ENCODE measurements around the gene CDH11. TPM values are rescaled to one million over a fixed set of nuclear protein-coding genes. Genes with fewer than 3 reads are reported as not detected.

The CDH11 gene
- polyA plus RNA-seq, 1 donor from 2014 or later: 22.9 TPM

DNA sequence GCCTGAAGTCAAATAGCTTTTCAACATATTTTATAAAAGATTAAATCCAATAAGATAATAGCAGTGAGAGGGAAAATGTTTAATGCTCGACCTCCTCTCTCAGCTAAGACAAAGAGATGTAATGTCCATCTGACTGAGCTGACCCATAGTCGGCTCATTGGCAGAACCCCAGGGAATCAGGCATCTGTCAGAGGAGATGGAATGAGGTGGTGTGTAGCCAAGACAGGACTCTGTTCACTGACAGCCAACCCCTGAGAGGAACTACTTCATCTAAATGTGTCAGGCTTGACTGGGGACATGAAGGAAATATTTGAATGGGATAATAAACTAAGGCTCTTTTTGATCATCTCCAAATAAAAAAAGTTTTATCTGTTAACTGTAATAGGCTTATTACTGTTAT is 188.0 kb downstream of the CDH11 start:
- H3K4me2 ChIP-seq (ENCODE audit: low read length): no peak overlapping the region
- no peaks in the 10 kb centered on the region for H3K27me3 ChIP-seq (ENCODE audit: insufficient read depth, low read depth, low read length)
- H3K4me3 ChIP-seq (ENCODE audit: low read length): no peak overlapping the region
- no peaks in the 10 kb centered on the region for H3K79me2 ChIP-seq (replicated peaks; ENCODE audit: insufficient read depth, low read length)
- H2AFZ ChIP-seq (ENCODE audit: low read depth, low read length): no peak overlapping the region
- no peak overlapping the region for H3K27ac ChIP-seq (ENCODE audit: low read length)
- no peaks in the 10 kb centered on the region for H3K9me3 ChIP-seq (ENCODE audit: low read length)
- no peaks in the 10 kb centered on the region for H4K20me1 ChIP-seq (ENCODE audit: insufficient read depth)
- H3K36me3 ChIP-seq (ENCODE audit: insufficient read depth, low read length): no peaks in the 10 kb centered on the region
- no peak overlapping the region for H3K9ac ChIP-seq (ENCODE audit: low read length)
- H3K9me2 ChIP-seq (ENCODE audit: insufficient read depth, low read length): no peaks in the 10 kb centered on the region
- TF ChIP-seq RAD21 (conservative IDR thresholded peaks at IDR 0.05) (no peak), POLR2AphosphoS5 (IDR thresholded peaks at IDR 0.05) (no peak), EZH2 (IDR thresholded peaks at IDR 0.05; ENCODE audit: borderline replicate concordance, insufficient read depth, low read length, poor library complexity, severe bottlenecking) (no peak), TAF1 (IDR thresholded peaks at IDR 0.05; ENCODE audit: low read depth) (no peak), MXI1 (conservative IDR thresholded peaks at IDR 0.05; ENCODE audit: poor library complexity, severe bottlenecking) (no peak), SMC3 (conservative IDR thresholded peaks at IDR 0.05; ENCODE audit: poor library complexity) (no peak), EP300 (conservative IDR thresholded peaks at IDR 0.05; ENCODE audit: poor library complexity, severe bottlenecking) (no peak)
- TF ChIP-seq, protein P1, sequence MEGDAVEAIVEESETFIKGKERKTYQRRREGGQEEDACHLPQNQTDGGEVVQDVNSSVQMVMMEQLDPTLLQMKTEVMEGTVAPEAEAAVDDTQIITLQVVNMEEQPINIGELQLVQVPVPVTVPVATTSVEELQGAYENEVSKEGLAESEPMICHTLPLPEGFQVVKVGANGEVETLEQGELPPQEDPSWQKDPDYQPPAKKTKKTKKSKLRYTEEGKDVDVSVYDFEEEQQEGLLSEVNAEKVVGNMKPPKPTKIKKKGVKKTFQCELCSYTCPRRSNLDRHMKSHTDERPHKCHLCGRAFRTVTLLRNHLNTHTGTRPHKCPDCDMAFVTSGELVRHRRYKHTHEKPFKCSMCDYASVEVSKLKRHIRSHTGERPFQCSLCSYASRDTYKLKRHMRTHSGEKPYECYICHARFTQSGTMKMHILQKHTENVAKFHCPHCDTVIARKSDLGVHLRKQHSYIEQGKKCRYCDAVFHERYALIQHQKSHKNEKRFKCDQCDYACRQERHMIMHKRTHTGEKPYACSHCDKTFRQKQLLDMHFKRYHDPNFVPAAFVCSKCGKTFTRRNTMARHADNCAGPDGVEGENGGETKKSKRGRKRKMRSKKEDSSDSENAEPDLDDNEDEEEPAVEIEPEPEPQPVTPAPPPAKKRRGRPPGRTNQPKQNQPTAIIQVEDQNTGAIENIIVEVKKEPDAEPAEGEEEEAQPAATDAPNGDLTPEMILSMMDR (IDR thresholded peaks at IDR 0.05; ENCODE audit: poor library complexity, severe bottlenecking): no peak
- TF ChIP-seq, protein P2, sequence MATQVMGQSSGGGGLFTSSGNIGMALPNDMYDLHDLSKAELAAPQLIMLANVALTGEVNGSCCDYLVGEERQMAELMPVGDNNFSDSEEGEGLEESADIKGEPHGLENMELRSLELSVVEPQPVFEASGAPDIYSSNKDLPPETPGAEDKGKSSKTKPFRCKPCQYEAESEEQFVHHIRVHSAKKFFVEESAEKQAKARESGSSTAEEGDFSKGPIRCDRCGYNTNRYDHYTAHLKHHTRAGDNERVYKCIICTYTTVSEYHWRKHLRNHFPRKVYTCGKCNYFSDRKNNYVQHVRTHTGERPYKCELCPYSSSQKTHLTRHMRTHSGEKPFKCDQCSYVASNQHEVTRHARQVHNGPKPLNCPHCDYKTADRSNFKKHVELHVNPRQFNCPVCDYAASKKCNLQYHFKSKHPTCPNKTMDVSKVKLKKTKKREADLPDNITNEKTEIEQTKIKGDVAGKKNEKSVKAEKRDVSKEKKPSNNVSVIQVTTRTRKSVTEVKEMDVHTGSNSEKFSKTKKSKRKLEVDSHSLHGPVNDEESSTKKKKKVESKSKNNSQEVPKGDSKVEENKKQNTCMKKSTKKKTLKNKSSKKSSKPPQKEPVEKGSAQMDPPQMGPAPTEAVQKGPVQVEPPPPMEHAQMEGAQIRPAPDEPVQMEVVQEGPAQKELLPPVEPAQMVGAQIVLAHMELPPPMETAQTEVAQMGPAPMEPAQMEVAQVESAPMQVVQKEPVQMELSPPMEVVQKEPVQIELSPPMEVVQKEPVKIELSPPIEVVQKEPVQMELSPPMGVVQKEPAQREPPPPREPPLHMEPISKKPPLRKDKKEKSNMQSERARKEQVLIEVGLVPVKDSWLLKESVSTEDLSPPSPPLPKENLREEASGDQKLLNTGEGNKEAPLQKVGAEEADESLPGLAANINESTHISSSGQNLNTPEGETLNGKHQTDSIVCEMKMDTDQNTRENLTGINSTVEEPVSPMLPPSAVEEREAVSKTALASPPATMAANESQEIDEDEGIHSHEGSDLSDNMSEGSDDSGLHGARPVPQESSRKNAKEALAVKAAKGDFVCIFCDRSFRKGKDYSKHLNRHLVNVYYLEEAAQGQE (IDR thresholded peaks at IDR 0.05; ENCODE audit: borderline replicate concordance): no peak
- no peaks in the 10 kb centered on the region for H3F3A ChIP-seq (ENCODE audit: insufficient read depth, low read length, poor library complexity, severe bottlenecking)

DNA sequence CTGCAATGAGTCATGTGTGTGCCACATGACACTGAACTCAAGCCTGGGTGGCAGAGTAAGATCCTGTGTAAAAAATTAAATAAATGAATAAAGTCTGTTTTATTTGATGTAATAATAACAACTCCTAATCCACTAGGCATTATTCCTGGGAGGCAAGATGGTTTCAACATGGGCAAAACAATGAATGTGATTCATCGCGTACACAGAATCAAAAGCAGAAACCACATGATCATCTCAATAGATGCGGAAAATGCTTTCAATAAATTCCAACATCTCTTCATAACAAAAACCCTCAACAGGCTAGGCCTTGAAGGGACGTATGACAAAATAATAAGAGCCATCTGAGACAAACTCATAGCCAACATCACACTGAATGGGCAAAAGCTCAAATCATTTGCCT is 195.4 kb downstream of the CDH11 start:
- H3K27me3 ChIP-seq (ENCODE audit: insufficient read depth, low read depth, low read length): no peaks in the 10 kb centered on the region
- no peaks in the 10 kb centered on the region for H3K36me3 ChIP-seq (ENCODE audit: insufficient read depth, low read length)
- H3K4me3 ChIP-seq (ENCODE audit: low read length): no peak overlapping the region
- no peaks in the 10 kb centered on the region for H3K79me2 ChIP-seq (replicated peaks; ENCODE audit: insufficient read depth, low read length)
- TF ChIP-seq MXI1 (conservative IDR thresholded peaks at IDR 0.05; ENCODE audit: poor library complexity, severe bottlenecking) (no peak), EP300 (conservative IDR thresholded peaks at IDR 0.05; ENCODE audit: poor library complexity, severe bottlenecking) (no peak), TAF1 (IDR thresholded peaks at IDR 0.05; ENCODE audit: low read depth) (no peak), RAD21 (conservative IDR thresholded peaks at IDR 0.05) (no peak), EZH2 (IDR thresholded peaks at IDR 0.05; ENCODE audit: borderline replicate concordance, insufficient read depth, low read length, poor library complexity, severe bottlenecking) (no peak), SMC3 (conservative IDR thresholded peaks at IDR 0.05; ENCODE audit: poor library complexity) (no peak), POLR2AphosphoS5 (IDR thresholded peaks at IDR 0.05) (no peak)
- TF ChIP-seq, protein P1 (IDR thresholded peaks at IDR 0.05; ENCODE audit: poor library complexity, severe bottlenecking): no peak
- TF ChIP-seq, protein P2 (IDR thresholded peaks at IDR 0.05; ENCODE audit: borderline replicate concordance): no peak
- H3K27ac ChIP-seq (ENCODE audit: low read length): no peak overlapping the region
- H3K9me2 ChIP-seq (ENCODE audit: insufficient read depth, low read length): no peaks in the 10 kb centered on the region
- H3F3A ChIP-seq (ENCODE audit: insufficient read depth, low read length, poor library complexity, severe bottlenecking): no peaks in the 10 kb centered on the region
- no peak overlapping the region for H3K4me2 ChIP-seq (ENCODE audit: low read length)
- H4K20me1 ChIP-seq (ENCODE audit: insufficient read depth): no peaks in the 10 kb centered on the region
- peaks cover 12% of the 10 kb centered on the region for H3K9me3 ChIP-seq (ENCODE audit: low read length)
- no peak overlapping the region for H3K9ac ChIP-seq (ENCODE audit: low read length)
- no peak overlapping the region for H2AFZ ChIP-seq (ENCODE audit: low read depth, low read length)
